Measurements from ENCODE around the gene R3HDML. TPM values are rescaled to one million over a fixed set of nuclear protein-coding genes. Genes with fewer than 3 reads are reported as not detected.

The R3HDML gene
- total and polyA plus RNA-seq, 2 of the 13 experiments (the other 11 are each of a cell fraction or from before 2014, with no cell fraction given): not detected

- no peak for TF ChIP-seq ZNF275 (CRISPR knock-in tag; IDR thresholded peaks at IDR 0.05; ENCODE audit: borderline replicate concordance)
- TF ChIP-seq MEIS1 (CRISPR knock-in tag; IDR thresholded peaks at IDR 0.05; ENCODE audit: borderline replicate concordance): no peak; the same call in 1 of the 2 replicates
- TF ChIP-seq KLF11 (CRISPR knock-in tag; IDR thresholded peaks at IDR 0.05): 0 out of 2 replicates have a peak, but pooled peaks have one; percentile 87
- no peak for TF ChIP-seq RBFOX2 (IDR thresholded peaks at IDR 0.05; ENCODE audit: low read depth, low read length)
- TF ChIP-seq ZFY (CRISPR knock-in tag; IDR thresholded peaks at IDR 0.05): no peak
- peak; percentile 78 for TF ChIP-seq PHF5A (CRISPR knock-in tag; IDR thresholded peaks at IDR 0.05; ENCODE audit: low read depth, unreplicated experiment)
- peak; percentile 77 for TF ChIP-seq PRDM15 (CRISPR knock-in tag; IDR thresholded peaks at IDR 0.05)
- no peak for TF ChIP-seq CREB3 (CRISPR knock-in tag; IDR thresholded peaks at IDR 0.05)
- TF ChIP-seq FOSL1 (CRISPR knock-in tag; IDR thresholded peaks at IDR 0.05; ENCODE audit: borderline replicate concordance): peak; percentile 80; the same call in 1 of the 2 replicates
- no peak for TF ChIP-seq RFX1 (IDR thresholded peaks at IDR 0.05)
- no peak for TF ChIP-seq ZFP90 (CRISPR knock-in tag; IDR thresholded peaks at IDR 0.05; ENCODE audit: borderline replicate concordance)
- TF ChIP-seq SKIL (CRISPR knock-in tag; IDR thresholded peaks at IDR 0.05; ENCODE audit: borderline replicate concordance): peak; percentile 100
- no peak; the same call in 1 of the 2 replicates for TF ChIP-seq ATF7-NPFF (CRISPR knock-in tag; IDR thresholded peaks at IDR 0.05; ENCODE audit: low read depth)
- 0 out of 2 replicates have a peak, but pooled peaks have one; percentile 52 for TF ChIP-seq PBX3 (CRISPR knock-in tag; IDR thresholded peaks at IDR 0.05; ENCODE audit: borderline replicate concordance)
- TF ChIP-seq ZNF343 (CRISPR knock-in tag; IDR thresholded peaks at IDR 0.05): no peak
- peak; percentile 100; the same call in 1 of the 2 replicates for TF ChIP-seq ZNF788 (CRISPR knock-in tag; IDR thresholded peaks at IDR 0.05; ENCODE audit: borderline replicate concordance)
- TF ChIP-seq ZNF549 (CRISPR knock-in tag; IDR thresholded peaks at IDR 0.05): peak; percentile 82; the same call in 1 of the 2 replicates
- peak; percentile 93; the same call in 1 of the 2 replicates for TF ChIP-seq MTF2 (CRISPR knock-in tag; IDR thresholded peaks at IDR 0.05; ENCODE audit: borderline replicate concordance)
- peak; percentile 98; the same call in 1 of the 2 replicates for TF ChIP-seq ZSCAN9 (CRISPR knock-in tag; IDR thresholded peaks at IDR 0.05; ENCODE audit: borderline replicate concordance)
- TF ChIP-seq DDIT3 (CRISPR knock-in tag; IDR thresholded peaks at IDR 0.05): peak; percentile 91; the same call in 1 of the 2 replicates
- no peak for TF ChIP-seq FOXK2 (IDR thresholded peaks at IDR 0.05)
- peak; percentile 90; the same call in 1 of the 3 replicates for TF ChIP-seq MXI1 (IDR thresholded peaks at IDR 0.05; ENCODE audit: borderline replicate concordance, low read depth, low read length)
Observed at GRCh38 chr20:44394452-44394701, 57.5 kb downstream of the R3HDML start (continued).

Measured in HepG2 (cell line).